Measurements from ENCODE around the gene POLR1E. TPM values are rescaled to one million over a fixed set of nuclear protein-coding genes. Genes with fewer than 3 reads are reported as not detected.

The POLR1E gene
- total and polyA plus RNA-seq, 9 of the 15 experiments (the other 6 are each of a cell fraction or from before 2014, with no cell fraction given) = 18.9 to 102 (median 74.4) TPM

GRCh38 chr9:37466037-37466709, 19.6 kb upstream of the POLR1E start (continued):
- TF ChIP-seq MLLT1 (IDR thresholded peaks at IDR 0.05) = peak in 1 of 2 experiments; percentile 47; a peak in 1 of 4 replicates
- TF ChIP-seq RFX1 (IDR thresholded peaks at IDR 0.05) = no peak
- TF ChIP-seq MEF2A (IDR thresholded peaks at IDR 0.05; ENCODE audit: control insufficient read depth, low read depth, low read length) = no peak
- no peak for TF ChIP-seq NFYB (IDR thresholded peaks at IDR 0.05; ENCODE audit: extremely low read depth, insufficient read length)
- TF ChIP-seq ELF2 (CRISPR knock-in tag; IDR thresholded peaks at IDR 0.05) = no peak
- TF ChIP-seq NFE2L1 (tag; IDR thresholded peaks at IDR 0.05; ENCODE audit: borderline replicate concordance, low read depth) = no peak
- TF ChIP-seq ZNF311 (CRISPR knock-in tag; IDR thresholded peaks at IDR 0.05) = no peak
- TF ChIP-seq ATF3 (IDR thresholded peaks at IDR 0.05) = no peak
- TF ChIP-seq ATF3 (CRISPR knock-in tag; conservative IDR thresholded peaks at IDR 0.05) = peak; percentile 22; the same call in 1 of the 2 replicates
- no peak for TF ChIP-seq NELFE (IDR thresholded peaks at IDR 0.05; ENCODE audit: insufficient read depth, insufficient read length)
- no peak for TF ChIP-seq PHB2 (IDR thresholded peaks at IDR 0.05; ENCODE audit: low read depth)
- no peak for TF ChIP-seq PRMT5 (CRISPR knock-in tag; IDR thresholded peaks at IDR 0.05)
- no peak for TF ChIP-seq MLX (CRISPR knock-in tag; conservative IDR thresholded peaks at IDR 0.05)
- TF ChIP-seq STAT5A (IDR thresholded peaks at IDR 0.05; ENCODE audit: borderline replicate concordance, low read length) = peak; percentile 4; the same call in 1 of the 2 replicates
- TF ChIP-seq ZBTB43 (CRISPR knock-in tag; IDR thresholded peaks at IDR 0.05) = 0 out of 2 replicates have a peak, but pooled peaks have one; percentile 69
- no peak for TF ChIP-seq TAL1 (IDR thresholded peaks at IDR 0.05)
- TF ChIP-seq ZNF316 (IDR thresholded peaks at IDR 0.05) = no peak
- no peak for TF ChIP-seq ARHGAP35 (IDR thresholded peaks at IDR 0.05; ENCODE audit: partially characterized antibody)
- no peak for TF ChIP-seq HINFP (tag; conservative IDR thresholded peaks at IDR 0.05; ENCODE audit: low read depth)
- no peak for TF ChIP-seq SRF (CRISPR knock-in tag; IDR thresholded peaks at IDR 0.05)
- TF ChIP-seq RFX7 (CRISPR knock-in tag; IDR thresholded peaks at IDR 0.05) = no peak
- no peak for TF ChIP-seq CBX1 (IDR thresholded peaks at IDR 0.05; ENCODE audit: low read depth)

Measured in K562 (cell line).